CD4-positive, alpha-beta T cell treated with Interleukin-17A for 4 hours (primary cell): ENCODE results near the gene ANKS1B.
"Not testable (repeated sequence)": the region's sequence is repeated elsewhere in the genome, so short reads cannot be mapped to it uniquely, and the experiment has no call there.

Experiments
- DNase-seq: peaks from one replicate; pipeline ENCODE4 v3.0.0-alpha.2; 2020; ENCODE audit warnings: mixed read lengths

The ANKS1B gene

GRCh38 chr12:99859126-99859525 is 125.6 kb downstream of the ANKS1B start:
- no peak for DNase-seq

DNA sequence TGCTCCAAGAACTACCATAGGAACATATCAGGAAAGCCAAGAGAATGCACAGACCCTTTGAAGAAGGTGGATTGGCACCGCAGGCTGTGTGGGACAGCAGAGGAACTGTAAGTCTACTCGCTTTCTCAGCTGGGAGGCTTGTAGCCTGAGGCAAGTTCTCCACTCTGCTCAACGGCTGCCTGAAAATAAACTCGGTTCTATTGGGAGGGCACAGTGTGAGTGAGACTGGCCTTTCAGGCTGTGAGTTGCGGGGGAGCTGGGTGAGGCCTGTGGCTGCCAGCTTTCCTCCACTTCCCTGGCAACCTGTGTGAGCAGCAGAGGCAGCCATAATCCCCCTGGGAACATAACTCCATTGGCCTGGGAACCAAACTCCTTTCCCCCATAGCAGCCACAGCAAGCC is 132.1 kb downstream of the ANKS1B start:
- DNase-seq = no peak

DNA sequence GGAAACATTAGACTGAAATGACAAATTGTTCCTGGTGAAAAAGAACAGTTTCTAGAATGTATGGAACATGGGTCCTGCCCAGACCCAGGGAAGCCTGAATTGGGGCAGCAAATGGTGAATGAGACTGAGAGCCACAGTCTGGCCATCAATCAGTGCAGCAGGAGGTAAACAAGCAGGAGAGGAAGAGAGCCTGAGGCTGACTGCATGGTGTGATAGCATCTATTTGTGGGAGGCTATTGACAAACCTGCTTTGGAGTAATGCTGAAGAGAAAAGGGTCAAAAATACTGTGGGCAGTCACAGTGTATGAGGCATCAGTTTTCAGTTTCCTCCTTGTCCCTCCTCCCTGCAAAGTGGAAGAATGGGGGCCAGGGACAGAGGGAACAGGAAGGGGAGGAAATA is 136.8 kb downstream of the ANKS1B start:
- no peak for DNase-seq

DNA sequence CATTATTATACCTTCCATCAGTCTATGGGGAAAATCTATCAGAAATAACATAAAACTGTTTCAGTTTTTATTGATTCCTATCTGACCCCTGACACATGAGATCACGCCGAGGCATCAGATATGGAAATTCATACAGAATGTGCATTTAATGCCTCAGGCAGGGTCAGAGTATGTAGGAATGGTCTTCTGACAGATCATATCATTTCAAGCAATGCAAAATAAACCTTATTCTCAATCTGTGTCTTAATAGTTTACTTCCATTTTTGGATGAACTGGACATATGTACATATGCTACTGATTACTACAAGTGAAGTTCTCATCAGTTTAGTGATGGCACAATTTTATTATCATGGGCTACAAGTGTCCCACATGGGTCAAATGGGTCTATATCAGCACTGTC is 150.0 kb downstream of the ANKS1B start:
- no peak for DNase-seq

DNA sequence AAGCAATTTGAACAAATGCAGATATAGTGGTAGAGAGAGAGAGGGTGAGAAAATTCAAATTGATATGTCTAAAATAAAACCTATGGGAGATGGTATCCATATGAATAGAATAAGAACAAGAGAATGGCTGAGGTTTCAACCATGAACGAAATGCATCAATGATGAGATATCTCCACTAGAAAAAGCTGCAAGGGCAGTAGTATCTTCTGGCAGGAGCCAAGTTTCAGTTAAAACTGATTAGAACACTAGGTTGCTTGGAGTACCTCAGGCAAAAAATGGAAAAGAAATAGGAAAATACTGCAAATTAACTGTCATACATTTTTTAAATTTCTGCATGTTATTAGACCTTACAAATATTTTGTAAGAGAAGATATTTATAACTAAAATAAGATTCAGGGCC is 151.3 kb downstream of the ANKS1B start:
- DNase-seq = no peak

DNA sequence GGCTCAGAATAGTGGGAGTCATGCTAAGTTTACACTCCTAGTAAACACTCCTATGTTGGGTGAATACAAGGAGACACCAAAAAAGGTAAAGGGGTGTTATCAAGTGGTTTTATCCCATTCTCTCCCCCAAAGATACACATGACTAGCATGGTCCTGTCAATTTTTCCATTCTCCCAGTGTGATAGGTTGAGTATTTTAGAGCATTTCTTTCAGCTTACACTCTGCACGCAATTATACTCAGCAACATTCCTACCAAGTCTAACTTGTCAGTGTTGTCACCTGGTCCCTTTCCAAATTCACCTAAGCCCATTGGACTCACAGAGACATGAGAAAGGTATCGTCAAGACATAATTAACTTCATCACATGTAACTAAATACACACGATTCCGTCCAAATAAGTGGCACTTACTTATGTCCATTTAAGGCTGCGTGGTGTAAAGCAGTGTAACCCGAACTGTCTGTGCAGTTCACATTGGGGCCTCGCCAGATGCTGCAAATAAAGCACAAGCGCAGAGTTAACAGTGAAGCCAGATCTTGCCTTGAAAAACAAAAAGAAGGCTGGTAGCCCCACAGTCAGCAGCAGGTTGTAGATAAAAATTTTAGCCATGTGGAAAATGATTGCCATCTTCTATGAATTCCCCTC is 159.7 kb downstream of the ANKS1B start:
- no peak for DNase-seq

DNA sequence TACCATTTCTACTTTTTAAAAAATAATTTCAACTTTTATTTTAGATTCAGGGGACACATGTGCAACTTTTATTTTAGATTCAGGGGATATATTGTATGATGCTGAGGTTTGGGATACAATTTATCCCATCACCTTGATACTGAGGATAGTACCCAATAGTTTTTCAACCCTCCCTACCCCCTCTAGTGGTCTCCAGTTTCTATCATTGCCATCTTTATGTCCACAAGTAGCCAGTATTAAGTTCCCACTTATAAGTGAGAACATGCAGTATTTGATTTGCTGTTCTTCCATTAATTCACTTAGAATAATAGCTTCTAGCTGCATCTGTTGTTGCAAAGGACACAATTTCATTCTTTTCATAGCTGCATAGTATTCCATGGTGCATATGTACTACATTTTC is 162.5 kb downstream of the ANKS1B start:
- DNase-seq = no peak

- no peak for DNase-seq
These were observed 173.8 kb downstream of the ANKS1B start for GRCh38 chr12:99810718-99811593.

- no peak for DNase-seq
These were observed 174.8 kb downstream of the ANKS1B start for GRCh38 chr12:99809909-99810308.

DNA sequence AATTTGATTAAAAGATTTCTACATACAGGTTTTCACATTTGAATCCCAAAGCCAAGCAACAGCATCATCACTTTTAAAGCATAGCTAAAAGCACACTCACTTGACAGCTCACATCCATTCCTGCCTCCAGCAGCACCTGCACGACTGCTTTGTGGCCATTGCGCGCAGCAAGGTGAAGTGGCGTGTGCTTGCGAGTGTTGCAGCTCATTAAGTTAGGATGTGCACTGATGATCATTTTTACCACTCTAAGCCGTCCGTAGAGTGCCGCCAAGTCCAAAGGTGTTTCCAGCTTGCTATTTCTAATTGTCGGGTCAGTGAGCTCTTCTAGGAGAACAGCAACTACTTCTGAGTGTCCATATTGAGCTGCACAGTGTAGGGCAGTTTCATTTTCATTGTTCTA is 178.4 kb downstream of the ANKS1B start:
- DNase-seq = no peak

DNA sequence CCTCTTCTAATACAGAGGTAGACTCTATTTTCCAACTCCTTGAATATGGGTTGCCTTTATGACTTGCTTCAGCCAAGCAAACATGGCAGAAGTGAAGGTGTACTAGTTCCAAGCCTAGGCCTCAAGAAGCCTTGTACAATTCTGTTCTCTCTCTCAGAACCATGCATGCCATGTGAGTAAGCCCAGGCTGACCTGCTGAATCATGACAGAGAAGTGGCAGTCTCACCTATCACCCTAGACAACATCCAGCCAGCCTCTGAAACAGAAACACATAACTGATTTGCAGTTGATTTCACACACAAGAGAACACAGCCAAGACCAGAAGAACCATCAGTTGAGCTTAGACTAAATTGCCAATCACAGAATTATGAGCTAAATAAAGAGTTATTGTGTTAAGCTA is 180.0 kb downstream of the ANKS1B start:
- no peak for DNase-seq

DNA sequence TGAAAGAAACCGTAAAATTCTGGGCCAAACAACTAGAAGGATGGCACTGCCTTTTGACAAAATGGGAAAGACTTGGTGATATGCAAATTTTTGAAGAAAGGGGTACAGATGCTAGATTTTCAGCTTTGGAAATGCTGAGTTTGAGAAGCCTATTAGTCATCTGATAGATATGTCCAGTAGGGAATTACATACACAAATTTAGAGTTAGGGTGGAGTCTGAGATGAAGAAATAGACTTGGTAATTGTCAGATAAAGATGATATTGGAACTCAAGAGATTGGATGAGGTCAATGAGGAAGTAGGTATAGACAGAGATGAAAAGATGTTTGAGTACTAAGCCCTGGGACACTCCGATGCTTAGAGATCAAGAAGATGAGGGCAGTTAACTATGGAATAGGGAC is 184.1 kb downstream of the ANKS1B start:
- no peak for DNase-seq

- DNase-seq = not testable (repeated sequence)
These were observed 186.8 kb downstream of the ANKS1B start for GRCh38 chr12:99797931-99798330.

DNA sequence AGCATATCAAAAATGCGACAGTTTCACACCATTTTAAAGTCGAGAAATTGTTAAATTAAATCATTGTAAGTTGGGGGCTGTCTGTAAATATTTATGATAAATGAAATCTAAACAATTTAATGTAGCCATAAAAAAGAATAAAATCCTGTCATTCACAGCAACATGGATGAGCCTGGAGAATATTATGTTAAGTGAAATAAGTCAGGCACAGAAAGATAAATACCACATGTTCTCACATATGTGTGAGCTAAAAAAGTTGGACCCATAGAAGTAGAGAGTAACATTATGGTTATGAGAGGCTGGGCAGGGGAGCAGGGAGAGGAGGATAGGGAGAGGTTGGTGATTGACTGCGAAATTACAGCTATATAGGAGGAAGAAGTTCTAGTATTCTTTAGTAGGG is 201.3 kb downstream of the ANKS1B start:
- DNase-seq = no peak

DNA sequence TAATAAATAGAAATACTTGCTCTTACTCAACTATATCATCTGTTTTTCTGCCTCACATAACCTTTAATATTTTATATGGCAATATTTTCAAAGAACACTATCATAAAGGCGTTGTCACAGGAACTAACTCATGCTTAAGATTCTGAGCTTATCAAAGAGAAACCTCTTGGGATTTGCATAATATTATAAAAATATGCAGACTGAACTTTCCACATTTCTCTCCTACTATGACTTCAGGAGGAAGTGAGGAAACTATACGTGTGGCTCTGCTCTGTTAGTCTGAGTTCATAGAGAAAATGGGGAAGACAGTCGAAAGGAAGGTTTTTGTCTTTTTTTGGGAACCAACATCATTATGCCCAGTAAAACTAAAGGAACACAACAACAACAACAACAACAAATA is 212.5 kb downstream of the ANKS1B start:
- no peak for DNase-seq

GRCh38 chr12:99771659-99772058 is 213.1 kb downstream of the ANKS1B start:
- no peak for DNase-seq

DNA sequence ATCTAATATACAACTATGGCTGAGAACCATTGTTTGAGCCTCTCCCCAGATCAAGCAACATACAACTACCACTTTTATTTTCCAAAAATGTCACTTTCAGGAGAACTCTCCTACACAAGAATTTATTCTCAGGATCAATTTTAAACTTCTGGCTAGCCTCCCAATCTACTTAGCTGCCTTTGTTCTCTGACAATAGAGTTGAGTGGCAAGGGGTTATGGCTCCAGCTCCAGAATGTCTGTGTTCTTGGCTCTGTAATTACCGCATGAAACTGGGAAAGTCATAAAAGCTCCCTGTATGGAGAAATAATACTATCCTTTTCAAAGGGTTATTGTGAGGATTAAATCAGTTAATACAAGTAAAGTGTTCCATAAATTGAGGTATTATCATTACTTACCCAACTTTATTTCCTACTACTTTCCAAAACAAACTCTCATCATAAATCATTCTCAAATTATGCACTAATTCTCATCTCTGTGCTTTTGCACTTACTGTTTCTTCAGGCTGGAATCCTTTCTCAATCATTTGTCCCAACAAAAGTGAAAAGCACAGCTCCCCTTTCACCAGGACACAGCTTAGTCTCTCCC is 215.2 kb downstream of the ANKS1B start:
- DNase-seq = no peak

GRCh38 chr12:99768758-99769157 is 216.0 kb downstream of the ANKS1B start:
- no peak for DNase-seq

- no peak for DNase-seq
These were observed 216.9 kb downstream of the ANKS1B start for GRCh38 chr12:99767809-99768208.

- no peak for DNase-seq
These were observed 218.3 kb downstream of the ANKS1B start for GRCh38 chr12:99766408-99766807.

GRCh38 chr12:99765469-99766114 is 219.1 kb downstream of the ANKS1B start:
- no peak for DNase-seq

GRCh38 chr12:99759444-99759843 is 225.3 kb downstream of the ANKS1B start:
- DNase-seq = no peak

- no peak for DNase-seq
These were observed 225.7 kb downstream of the ANKS1B start for GRCh38 chr12:99758997-99759396.

- DNase-seq = no peak
These were observed 232.0 kb downstream of the ANKS1B start for GRCh38 chr12:99752740-99753139.
